GM19397 (cell line): ENCODE measurements around the gene PTHLH.

Experiments used
- ATAC-seq: cut with Tn5 transposase; IDR thresholded peaks from one replicate; pipeline ENCODE4 v1.9.1; 2021; ENCODE audit warnings: mild to moderate bottlenecking, moderate library complexity; ENCODE audit not compliant: unreplicated experiment

PTHLH gene

DNA sequence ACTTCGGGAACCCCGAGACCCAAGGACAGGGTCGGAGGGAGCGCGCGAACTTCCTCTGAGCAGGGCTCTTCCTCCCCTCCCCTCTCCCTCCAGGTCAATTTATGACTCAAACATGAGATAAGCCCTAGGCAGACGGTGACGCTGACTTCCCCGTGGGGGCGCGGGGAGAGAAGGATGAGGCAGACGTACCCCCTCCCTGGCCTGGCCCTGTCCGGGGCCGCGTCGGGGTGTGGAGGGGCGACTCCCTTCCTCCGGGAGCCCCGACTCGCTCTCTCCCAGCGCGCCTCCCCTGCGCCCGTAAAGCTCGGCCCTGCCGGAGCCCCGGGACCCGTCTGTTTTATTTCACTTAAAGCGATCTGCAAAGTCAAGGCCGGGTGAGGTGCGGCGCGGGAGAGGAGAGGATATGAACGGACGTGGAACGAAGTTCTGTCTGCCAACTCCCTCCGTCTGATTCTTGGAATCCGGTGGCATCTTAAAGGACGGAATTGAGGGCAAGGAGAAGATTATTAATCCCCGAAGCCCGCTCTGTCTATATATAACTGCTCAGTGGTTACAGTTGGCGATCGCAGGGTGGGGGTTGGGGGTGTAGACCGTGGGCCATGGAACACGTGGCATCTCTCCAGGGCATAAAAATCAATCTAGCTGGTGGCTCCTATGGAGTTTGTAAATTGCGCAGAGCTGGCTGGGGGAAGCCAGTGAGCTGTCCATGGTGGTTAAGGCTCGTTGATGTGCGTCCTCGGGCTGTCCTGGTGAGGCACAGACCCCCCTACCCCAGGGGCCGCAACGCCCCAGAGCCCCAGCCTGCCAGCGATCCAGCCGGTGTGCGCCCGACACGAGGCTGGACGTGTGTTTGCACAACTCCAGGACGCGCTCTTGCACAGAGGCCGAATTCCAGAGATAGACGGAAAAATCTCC, 2.9 kb upstream of the PTHLH start:
- no peak for ATAC-seq

DNA sequence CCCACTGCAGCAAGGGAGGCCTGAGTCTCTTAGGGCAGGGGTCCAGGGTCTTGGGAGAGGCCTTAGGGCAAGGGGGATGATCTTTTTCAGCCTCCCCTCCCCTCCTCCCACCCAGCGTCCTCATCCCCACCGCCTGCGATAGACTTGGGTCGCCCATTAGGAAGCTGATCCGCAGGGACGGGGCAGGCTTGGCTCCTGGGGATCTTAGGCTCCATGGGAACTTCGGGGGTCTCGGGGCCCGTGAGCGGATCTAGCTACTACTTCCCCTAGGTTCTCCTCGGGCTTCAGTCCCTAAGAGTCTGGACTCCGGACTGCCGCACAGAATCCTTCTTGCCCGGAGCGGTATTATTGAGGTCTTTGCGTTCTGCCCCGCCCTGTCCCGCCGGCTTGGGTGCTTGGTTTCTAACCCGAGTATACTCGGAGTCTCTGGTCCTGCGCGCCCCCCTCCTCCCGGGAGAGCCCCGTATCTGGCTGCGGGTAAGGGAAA, 2.2 kb upstream of the PTHLH start:
- no peak for ATAC-seq

DNA sequence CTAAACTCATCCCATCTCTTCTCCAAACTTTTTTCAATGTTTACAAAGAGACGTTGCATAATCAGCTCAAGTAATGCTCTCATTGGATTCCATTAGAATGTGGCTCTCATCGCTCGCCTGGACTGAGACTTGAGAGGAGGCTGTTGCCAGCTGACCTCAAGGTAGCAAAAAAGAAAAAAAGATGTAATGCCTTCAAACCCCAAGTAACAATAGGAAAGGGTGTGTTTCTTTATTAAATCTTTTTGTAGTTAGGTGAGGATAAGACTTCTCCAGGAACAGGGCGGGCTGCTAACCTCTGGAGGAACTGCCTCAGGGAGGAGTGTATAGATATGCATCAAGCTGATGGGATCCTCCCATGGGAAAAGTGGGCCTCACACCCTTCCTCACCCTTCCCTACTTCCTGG, 956 bp upstream of the PTHLH start:
- no peak for ATAC-seq

DNA sequence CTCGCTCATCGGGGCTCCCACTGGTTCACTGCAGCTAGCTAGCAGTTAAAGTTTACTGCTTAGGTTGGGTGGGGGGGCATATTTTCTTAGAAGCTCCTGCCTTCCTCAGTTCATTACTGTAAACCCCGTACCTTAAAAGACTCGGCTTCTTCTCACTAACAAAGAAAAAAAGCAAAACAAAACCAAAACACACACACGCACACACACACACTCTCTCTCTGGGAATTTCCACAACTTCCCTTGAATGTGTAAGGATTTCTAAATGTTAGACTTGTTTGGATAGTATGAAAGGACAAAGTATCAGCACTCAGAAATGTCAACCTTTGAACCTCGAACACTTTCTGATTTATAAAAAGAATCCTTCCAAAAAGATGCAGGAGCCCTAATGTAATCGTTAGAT, 927 bp downstream of the PTHLH start:
- no peak for ATAC-seq

DNA sequence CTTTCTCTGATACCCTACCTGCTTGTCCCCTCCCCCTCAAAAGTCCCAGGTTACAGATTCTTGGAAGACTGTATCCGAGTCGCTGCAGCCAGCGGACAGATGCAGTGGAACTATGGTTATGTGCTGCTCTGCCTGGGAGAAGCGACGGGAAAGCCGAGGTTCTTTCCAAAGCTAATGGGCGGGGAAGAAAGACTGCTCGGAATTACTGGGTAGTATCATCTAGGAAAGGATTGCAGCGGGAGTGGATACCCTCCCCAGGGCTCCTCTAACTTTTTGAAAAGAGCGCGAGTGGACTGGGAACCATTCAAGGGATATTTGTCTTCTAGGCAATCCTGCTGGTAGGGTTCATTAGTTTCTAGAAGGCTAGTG, 1.4 kb downstream of the PTHLH start:
- no peak for ATAC-seq

DNA sequence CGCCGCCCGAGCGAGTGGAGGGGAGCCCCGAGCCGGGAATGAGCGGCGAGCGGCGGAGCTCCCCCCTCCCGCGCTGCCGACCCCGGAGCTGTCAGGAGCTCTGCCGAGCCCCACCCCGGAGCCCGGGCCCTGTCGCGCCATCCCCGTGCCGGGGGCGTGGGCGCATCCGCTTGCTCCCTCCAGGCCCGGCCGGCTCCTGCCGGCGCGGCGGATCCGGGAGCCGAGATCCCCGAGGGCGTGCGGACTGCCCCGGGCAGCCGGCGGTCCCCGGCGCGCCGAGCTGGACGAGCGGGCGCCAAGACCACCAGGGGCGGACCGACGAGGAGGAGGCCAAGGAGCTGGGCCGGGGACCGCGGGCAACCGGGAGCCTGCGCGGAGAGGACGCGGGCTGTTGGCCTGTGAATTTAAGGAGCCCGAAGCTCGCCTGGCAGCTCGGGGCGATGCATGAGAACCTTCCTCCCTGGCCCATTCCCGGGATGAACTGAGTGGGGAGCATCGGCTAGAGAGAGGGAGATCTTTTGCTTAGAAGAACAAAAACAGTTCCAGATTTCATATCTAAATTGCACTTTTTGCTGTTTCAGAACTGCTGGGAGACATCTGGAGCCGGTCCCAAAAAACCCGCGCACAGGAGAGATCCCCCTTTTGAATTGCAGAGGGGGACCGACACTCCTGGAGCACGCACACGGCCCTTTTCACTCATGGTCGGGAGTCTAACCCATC, 2.0 kb downstream of the PTHLH start:
- peak; percentile 28 for ATAC-seq

DNA sequence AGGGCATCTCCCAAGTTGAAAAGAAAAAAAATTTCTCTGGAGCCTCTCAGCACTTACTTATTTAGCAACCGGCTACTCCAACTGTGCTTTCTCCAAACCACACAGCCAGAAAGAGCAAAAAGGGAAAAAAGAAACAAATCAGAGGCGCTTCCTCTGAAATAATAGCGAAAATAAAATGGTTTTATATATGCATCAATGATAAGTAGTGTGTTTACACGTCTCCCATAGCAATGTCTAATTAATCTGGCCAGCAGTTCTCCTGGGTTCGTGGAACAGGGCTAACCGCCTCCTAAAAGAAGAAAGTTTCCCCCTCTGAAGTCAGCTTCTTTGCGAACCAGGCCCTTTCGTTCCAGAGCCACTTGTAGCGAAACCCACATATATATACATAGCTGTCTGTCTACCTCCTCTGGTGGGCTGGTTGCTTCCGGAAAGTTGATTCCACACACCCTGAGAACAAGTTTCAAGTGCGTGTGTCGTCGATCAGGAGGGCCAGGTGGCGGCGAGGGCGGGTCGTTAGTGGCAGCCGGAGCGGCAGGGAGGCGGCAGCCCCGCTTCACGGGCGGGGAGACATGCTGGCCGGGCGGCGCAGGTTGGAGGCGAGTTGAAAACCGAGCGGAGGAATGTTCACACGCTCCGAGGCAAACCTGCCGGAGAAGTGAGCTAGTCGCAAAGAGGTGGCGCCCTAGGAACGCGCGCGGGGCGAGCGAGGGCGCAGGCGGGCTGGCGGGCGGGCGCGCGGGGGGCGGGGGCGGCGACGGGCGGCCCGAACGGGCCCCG, 2.7 kb downstream of the PTHLH start:
- ATAC-seq, result peak; percentile 74

DNA sequence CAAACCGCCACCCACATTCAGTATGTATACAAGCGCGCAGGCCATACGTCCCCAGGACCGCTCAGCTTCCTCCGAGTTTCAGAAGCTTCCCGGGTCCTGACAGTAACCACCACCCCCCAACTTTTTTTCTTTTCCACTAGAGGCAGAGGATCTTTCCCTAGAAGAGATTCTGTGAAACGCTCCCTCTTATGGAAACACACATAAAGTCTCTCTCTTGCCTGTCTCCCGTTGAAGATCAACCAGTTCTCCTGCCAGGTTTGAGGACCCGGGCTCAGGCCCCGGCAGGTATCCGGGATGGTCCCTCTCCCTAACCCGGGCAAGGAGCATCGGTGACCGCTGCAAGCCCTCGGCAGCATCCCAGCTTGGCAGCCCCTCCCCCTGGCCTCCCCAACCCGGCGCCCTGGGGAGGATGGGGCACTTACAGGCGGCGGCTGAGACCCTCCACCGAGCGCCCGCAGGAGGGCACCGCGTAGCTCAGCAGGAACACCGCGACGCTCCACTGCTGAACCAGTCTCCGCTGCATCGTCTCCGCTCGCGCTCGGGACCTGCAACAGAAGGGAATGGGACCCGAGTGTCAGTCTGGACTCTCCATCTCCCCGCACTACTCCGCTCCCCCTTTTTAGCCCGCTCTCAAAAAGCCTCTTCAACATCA, 3.4 kb downstream of the PTHLH start:
- no peak for ATAC-seq

DNA sequence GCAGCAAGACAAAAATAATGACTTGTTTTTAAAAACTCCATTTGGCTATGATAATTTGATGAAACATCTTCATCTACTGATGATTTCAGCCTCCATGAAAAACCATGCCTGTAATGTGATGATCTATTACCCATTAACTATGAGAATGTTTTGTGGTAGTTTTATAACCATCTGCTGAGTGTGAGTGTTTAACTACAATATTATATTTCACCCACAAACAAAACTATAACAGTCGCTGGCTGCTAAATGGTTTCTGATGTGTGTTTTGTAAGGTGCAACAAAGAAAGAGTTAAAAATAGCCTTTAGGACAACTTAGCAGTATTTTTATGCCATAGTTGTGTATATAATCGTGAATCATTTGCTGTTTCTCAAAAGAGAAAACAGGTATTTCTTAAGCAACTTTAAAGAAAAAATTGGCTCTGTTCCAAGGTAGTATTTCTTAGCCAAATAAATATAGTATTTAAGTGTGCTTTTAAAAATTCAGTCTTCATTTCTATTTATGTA, 4.9 kb downstream of the PTHLH start:
- ATAC-seq, result no peak

DNA sequence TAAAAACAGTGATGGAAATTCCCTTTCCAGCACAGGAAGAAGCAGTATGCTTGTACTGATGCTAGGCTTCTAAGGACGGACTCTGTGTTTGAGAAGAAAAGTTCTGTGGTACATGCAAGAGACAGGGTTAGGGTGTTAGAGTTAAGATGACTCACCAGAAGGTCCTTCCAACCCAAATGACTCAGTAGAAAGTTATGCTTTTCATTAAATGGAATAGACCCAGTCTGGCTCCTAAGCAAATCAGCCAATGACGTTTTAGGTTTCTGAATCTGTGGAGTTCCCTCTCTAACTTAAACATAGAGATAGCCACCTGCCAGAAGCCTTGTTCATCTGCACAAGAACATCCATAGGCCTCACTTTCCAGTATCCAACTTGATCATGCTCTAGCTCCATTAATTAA, 5.7 kb downstream of the PTHLH start:
- no peak for ATAC-seq

DNA sequence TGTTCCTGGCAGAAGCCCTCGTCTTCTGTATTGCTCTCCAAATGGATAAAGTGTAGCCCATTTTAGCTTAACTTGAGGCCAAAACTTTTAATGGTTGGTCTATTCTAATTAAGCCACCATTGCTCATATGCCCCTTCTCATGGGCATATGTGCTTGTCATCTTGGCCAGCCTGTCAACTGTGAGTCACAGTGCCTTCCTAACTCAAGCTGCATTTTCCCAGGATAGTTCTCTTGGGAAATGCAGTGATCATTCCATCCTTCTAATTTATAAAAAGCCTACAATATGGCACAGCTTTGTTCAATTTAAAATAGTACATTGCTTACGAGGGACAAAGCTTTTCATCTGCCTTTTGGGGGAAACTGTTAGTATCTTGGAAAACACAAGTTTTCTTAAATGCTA, 6.6 kb downstream of the PTHLH start:
- ATAC-seq, result no peak

DNA sequence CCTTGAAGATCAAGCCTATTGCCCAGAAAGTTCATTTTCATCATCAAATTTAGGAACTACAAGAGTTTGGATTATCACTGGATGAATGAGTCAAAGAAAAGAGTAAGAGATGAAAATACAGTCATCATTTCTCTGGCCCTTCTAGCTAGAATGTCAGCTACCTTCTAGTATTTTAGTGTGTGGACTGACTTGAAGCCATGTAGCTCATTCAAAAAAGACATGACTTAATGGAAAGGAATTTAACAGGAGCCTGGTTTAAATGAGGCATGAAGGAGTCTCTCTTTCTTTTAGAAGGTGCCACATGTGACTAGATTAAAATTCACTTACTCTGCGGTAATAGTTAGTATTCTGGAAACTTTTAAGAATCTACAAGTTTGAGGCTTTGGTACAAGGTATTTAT, 7.1 kb downstream of the PTHLH start:
- no peak for ATAC-seq

DNA sequence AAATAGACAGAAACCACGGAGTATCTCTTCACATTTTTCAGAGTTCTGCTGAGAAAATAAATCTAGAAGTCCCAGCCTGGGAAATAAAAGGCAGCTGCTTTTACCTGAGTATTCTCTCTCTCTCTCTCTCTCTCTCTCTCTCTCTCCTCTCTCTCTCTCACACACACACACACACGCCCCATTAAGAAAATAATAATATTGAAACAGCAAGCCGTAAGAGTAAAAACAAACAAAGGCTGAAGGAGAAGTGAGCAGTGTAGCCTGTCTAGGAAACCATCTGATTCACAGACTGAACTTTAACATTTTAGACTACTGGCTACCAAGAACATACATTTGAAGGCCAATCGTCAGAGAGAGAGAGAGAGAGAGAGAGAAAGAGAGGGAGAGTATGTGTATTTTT, 8.4 kb downstream of the PTHLH start:
- no peak for ATAC-seq

DNA sequence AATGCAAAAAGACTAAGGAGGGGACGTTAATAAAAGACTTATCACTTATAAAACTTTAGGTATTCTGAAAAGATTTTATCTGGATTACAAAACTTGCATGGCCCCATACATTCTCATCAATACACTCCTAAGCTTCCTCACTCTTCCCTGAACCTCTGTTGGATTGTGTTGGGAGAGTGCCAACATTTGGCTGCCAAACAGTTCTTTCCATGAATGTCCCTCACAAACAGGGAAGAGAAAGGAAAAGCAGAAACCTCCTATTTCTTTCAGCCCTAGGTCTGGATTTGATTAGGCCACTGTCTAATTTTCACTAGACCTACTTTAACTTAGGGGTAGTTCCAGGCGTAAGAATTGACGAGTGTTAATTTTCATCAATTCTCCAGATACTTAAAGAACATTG, 11.7 kb downstream of the PTHLH start:
- no peak for ATAC-seq

DNA sequence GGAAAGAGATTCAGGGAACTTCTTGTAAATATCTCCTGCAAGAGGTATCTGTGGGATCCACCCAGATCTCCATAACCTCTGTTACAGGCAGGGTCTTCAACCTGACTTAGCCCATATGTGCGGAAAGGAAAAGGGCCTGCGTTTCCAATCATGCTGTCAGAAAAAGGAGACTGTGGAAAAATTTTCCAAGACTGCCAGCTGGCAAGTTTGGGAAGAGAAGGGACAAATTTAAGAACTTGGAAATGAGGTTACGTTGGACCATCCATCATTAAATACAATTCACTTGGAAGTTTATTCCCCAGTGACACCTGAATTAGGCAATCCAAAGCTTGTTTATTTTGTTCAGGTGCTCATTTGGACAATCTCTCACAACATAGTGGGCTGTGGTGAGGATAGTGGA, 13.9 kb downstream of the PTHLH start:
- ATAC-seq, result no peak

DNA sequence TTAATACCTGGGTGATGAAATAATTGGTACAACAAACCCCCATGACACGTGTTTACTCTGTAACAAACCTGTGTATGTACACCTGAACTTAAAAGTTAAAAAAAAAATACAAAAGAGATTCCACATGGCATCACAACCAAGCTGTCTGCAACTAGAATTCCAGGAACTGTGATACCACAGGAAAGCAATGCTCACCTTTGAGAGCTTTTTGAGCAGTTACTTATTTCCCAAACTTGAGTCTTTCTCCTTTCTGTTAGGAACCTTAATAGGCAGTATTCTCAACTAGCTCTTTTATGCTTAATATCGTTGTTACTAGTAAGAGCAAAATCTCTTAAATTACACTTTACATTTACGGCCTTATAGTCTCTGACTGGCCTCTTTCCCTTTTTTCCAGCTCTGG, 15.2 kb downstream of the PTHLH start:
- no peak for ATAC-seq

DNA sequence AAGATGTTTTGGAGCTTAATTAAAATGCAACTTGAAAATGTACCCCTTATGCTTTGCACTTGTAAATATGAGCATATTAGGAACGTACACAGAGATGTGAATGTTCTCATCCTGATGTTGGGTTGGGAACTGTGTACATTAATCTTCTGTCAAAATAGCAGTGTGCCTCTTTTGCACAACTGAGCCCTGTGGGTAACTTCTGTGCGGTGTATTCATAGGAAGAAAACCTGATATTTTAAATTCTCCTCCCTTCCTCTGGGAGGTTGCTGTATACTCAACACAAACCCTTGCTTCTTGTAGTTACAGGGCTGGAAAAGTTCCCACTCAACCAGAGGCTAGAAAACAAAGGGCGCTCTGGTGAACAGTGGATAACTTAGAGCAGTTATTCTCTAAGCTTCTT, 18.7 kb downstream of the PTHLH start:
- ATAC-seq, result no peak

DNA sequence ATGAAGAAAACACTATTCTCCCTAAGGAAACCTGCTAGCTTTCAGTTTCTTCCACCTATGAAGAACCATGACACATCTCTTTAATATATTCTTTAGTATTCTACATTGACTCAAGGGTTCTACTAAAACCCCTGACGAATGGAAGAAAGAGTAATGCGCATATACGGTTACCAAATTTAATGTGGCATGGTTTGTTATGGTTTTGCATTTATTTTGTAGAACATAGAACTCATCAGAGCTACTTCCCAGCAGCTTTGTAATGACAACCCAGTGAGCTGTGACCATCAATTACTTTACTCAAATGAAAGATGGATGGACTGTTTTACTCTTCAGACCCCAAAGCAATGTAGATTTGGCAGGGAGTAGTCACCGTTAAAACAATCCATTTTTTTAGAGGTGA, 19.2 kb downstream of the PTHLH start:
- no peak for ATAC-seq

DNA sequence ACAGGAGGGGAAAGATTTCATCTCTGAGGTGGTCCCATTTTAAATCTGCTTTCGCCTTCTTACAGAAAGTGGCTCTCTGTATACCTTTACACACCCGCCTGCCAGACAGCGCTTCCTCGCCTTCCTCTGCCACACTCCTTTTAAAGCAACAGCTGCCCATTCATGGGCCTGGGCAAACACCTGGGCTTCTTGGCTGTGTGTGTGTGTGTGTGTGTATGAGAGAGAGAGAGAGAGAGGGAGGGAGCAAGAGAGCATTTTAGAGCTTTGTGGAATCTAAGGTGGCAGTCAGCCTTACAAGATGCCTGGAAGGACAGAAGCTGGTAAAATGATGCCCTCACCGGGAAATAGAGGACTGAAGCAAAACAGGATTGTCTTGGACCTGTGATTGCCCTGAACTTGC, 20.0 kb downstream of the PTHLH start:
- ATAC-seq, result no peak

DNA sequence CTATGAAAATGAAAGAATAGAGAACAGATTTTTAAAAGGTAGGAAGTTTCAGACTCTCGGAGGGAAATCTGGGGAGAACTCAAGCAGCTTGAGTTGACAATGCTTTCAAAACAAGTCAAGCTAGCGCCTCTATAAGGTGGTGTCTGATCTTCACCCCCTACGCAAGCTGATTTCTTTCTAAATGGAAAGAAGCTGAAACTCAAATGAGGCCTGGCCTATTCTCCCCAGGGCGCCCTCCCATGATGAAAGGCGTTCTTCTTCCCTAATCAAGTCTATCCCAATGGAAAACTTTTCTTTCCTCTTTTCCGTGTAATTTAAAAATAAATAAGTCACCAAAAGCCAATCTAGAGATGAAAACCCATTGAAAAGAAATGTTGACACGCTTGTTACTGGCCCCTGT, 20.6 kb downstream of the PTHLH start:
- ATAC-seq, result no peak

DNA sequence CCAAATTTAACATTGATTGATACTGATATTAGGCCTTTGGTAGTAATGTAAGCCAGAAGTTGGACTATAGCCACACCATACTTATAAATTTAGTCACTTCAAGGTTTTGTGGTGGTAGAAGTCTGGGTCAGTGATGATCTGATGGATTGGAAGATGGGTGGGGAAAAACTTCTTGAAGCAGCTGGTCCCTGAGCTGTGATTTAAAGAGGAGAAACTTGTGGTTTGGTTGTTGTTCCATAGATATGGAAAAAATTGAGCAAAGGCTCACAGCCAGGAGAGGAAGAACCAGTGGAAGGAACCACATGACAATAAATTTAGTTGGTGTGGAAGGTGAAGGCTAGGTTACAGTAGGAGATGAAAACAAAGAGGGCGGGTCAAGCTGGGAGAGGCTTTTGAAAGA, 26.1 kb downstream of the PTHLH start:
- no peak for ATAC-seq
